ENCODE results near the gene GCGR. TPM values are rescaled to one million over a fixed set of nuclear protein-coding genes. Genes with fewer than 3 reads are reported as not detected.

Gene GCGR
- total and polyA plus RNA-seq, 3 donors from 2014 or later, result 0.88 to 1.5 (median 1.3) TPM

GRCh38 chr17:81863123-81863675 is 59.2 kb downstream of the GCGR start:
- no peak for DNase-seq
- no peak for TF ChIP-seq POLR2A (IDR thresholded peaks at IDR 0.05)
- no peak for TF ChIP-seq CTCF (IDR thresholded peaks at IDR 0.05)
- intact Hi-C loops (cut with DNase I; ENCODE audit: low total_unique reads), result no loop called here
- Histone ChIP-seq H3K27ac (no peak overlapping the region), H3K9me3 (no peaks in the 10 kb centered on the region), H3K4me3 (no peak overlapping the region), H3K36me3 (ENCODE audit: low read depth, missing control alignments) (no peaks in the 10 kb centered on the region), H3K4me1 (peaks cover 49% of the 10 kb centered on the region), H3K27me3 (no peaks in the 10 kb centered on the region)
- WGBS, 2 donors, result 72 to 76% methylated on average over 4 to 6 of the region's 6 CpGs

Other genes starting within 250 kb of the GCGR start
- gene NPLOC4, start 167.0 kb upstream of the GCGR start, total RNA-seq, result 100 to 1,000 TPM; 106 to 130 TPM
- gene NPLOC4, start 167.0 kb upstream of the GCGR start, polyA plus RNA-seq (ENCODE audit: insufficient read depth, low read depth, low replicate concordance), result 122 TPM
- 1 to 10 TPM; 1.2 to 1.3 TPM for gene TSPAN10, start 167.0 kb upstream of the GCGR start, total RNA-seq
- 3.1 TPM for gene TSPAN10, start 167.0 kb upstream of the GCGR start, polyA plus RNA-seq (ENCODE audit: insufficient read depth, low read depth, low replicate concordance)
- gene PDE6G, start 147.6 kb upstream of the GCGR start, total RNA-seq, result 1 to 10 TPM in 1 of 2 donors, under 1 TPM in 1; 0.56 to 1.0 TPM
- 4.9 TPM for gene PDE6G, start 147.6 kb upstream of the GCGR start, polyA plus RNA-seq (ENCODE audit: insufficient read depth, low read depth, low replicate concordance)
- 10 to 100 TPM; 40.9 to 48.3 TPM for gene OXLD1, start 137.5 kb upstream of the GCGR start, total RNA-seq
- gene OXLD1, start 137.5 kb upstream of the GCGR start, polyA plus RNA-seq (ENCODE audit: insufficient read depth, low read depth, low replicate concordance), result 45.2 TPM
- 10 to 100 TPM; 19.0 to 19.9 TPM for gene CCDC137, start 137.4 kb upstream of the GCGR start, total RNA-seq
- gene CCDC137, start 137.4 kb upstream of the GCGR start, polyA plus RNA-seq (ENCODE audit: insufficient read depth, low read depth, low replicate concordance), result 18.6 TPM
- gene ARL16, start 120.4 kb upstream of the GCGR start, total RNA-seq, result 10 to 100 TPM; 35.7 to 44.2 TPM
- gene ARL16, start 120.4 kb upstream of the GCGR start, polyA plus RNA-seq (ENCODE audit: insufficient read depth, low read depth, low replicate concordance), result 55.8 TPM
- 100 to 1,000 TPM; 154 to 160 TPM for gene HGS, start 120.1 kb upstream of the GCGR start, total RNA-seq
- 182 TPM for gene HGS, start 120.1 kb upstream of the GCGR start, polyA plus RNA-seq (ENCODE audit: insufficient read depth, low read depth, low replicate concordance)
- gene MRPL12, start 100.8 kb upstream of the GCGR start, total RNA-seq, result 10 to 100 TPM; 57.2 to 58.0 TPM
- gene MRPL12, start 100.8 kb upstream of the GCGR start, polyA plus RNA-seq (ENCODE audit: insufficient read depth, low read depth, low replicate concordance), result 54.7 TPM
- gene SLC25A10, start 91.9 kb upstream of the GCGR start, total RNA-seq, result 10 to 100 TPM; 30.0 to 42.0 TPM
- 51.4 TPM for gene SLC25A10, start 91.9 kb upstream of the GCGR start, polyA plus RNA-seq (ENCODE audit: insufficient read depth, low read depth, low replicate concordance)
- 100 to 1,000 TPM; 160 to 181 TPM for gene MCRIP1, start 29.1 kb downstream of the GCGR start, total RNA-seq
- 206 TPM for gene MCRIP1, start 29.1 kb downstream of the GCGR start, polyA plus RNA-seq (ENCODE audit: insufficient read depth, low read depth, low replicate concordance)
- 1 to 10 TPM; 1.6 to 1.9 TPM for gene PPP1R27, start 30.9 kb downstream of the GCGR start, total RNA-seq
- 7.5 TPM for gene PPP1R27, start 30.9 kb downstream of the GCGR start, polyA plus RNA-seq (ENCODE audit: insufficient read depth, low read depth, low replicate concordance)
- gene P4HB, start 56.4 kb downstream of the GCGR start, total RNA-seq, result 100 to 1,000 TPM; 205 to 230 TPM
- gene P4HB, start 56.4 kb downstream of the GCGR start, polyA plus RNA-seq (ENCODE audit: insufficient read depth, low read depth, low replicate concordance), result 213 TPM
- 100 to 1,000 TPM; 135 to 161 TPM for gene ARHGDIA, start 67.2 kb downstream of the GCGR start, total RNA-seq
- 201 TPM for gene ARHGDIA, start 67.2 kb downstream of the GCGR start, polyA plus RNA-seq (ENCODE audit: insufficient read depth, low read depth, low replicate concordance)
- gene ALYREF, start 87.4 kb downstream of the GCGR start, total RNA-seq, result 100 to 1,000 TPM; 114 to 124 TPM
- gene ALYREF, start 87.4 kb downstream of the GCGR start, polyA plus RNA-seq (ENCODE audit: insufficient read depth, low read depth, low replicate concordance), result 140 TPM
- 100 to 1,000 TPM; 191 to 198 TPM for gene ANAPC11, start 87.6 kb downstream of the GCGR start, total RNA-seq
- 195 TPM for gene ANAPC11, start 87.6 kb downstream of the GCGR start, polyA plus RNA-seq (ENCODE audit: insufficient read depth, low read depth, low replicate concordance)
- 10 to 100 TPM; 22.7 to 27.3 TPM for gene NPB, start 98.1 kb downstream of the GCGR start, total RNA-seq
- 1.8 TPM for gene NPB, start 98.1 kb downstream of the GCGR start, polyA plus RNA-seq (ENCODE audit: insufficient read depth, low read depth, low replicate concordance)
- 100 to 1,000 TPM; 171 to 438 TPM for gene PCYT2, start 107.2 kb downstream of the GCGR start, total RNA-seq
- gene PCYT2, start 107.2 kb downstream of the GCGR start, polyA plus RNA-seq (ENCODE audit: insufficient read depth, low read depth, low replicate concordance), result 488 TPM
- gene SIRT7, start 114.0 kb downstream of the GCGR start, total RNA-seq, result 10 to 100 TPM; 48.4 to 59.3 TPM
- 34.1 TPM for gene SIRT7, start 114.0 kb downstream of the GCGR start, polyA plus RNA-seq (ENCODE audit: insufficient read depth, low read depth, low replicate concordance)
- 10 to 100 TPM; 31.7 to 36.9 TPM for gene MAFG, start 123.6 kb downstream of the GCGR start, total RNA-seq
- 21.8 TPM for gene MAFG, start 123.6 kb downstream of the GCGR start, polyA plus RNA-seq (ENCODE audit: insufficient read depth, low read depth, low replicate concordance)
- 10 to 100 TPM; 13.8 to 19.2 TPM for gene PYCR1, start 133.2 kb downstream of the GCGR start, total RNA-seq
- 28.9 TPM for gene PYCR1, start 133.2 kb downstream of the GCGR start, polyA plus RNA-seq (ENCODE audit: insufficient read depth, low read depth, low replicate concordance)
- under 1 TPM; 0.16 to 0.25 TPM for gene MYADML2, start 143.1 kb downstream of the GCGR start, total RNA-seq
- gene MYADML2, start 143.1 kb downstream of the GCGR start, polyA plus RNA-seq (ENCODE audit: insufficient read depth, low read depth, low replicate concordance), result 0.57 TPM
- 10 to 100 TPM in 1 of 2 donors, 1 to 10 TPM in 1; 9.5 to 13.2 TPM for gene NOTUM, start 157.0 kb downstream of the GCGR start, total RNA-seq
- 5.1 TPM for gene NOTUM, start 157.0 kb downstream of the GCGR start, polyA plus RNA-seq (ENCODE audit: insufficient read depth, low read depth, low replicate concordance)
- 10 to 100 TPM; 46.2 to 49.7 TPM for gene ASPSCR1, start 173.5 kb downstream of the GCGR start, total RNA-seq
- gene ASPSCR1, start 173.5 kb downstream of the GCGR start, polyA plus RNA-seq (ENCODE audit: insufficient read depth, low read depth, low replicate concordance), result 40.5 TPM
- 10 to 100 TPM; 43.5 to 51.8 TPM for gene CENPX, start 218.7 kb downstream of the GCGR start, total RNA-seq
- 43.0 TPM for gene CENPX, start 218.7 kb downstream of the GCGR start, polyA plus RNA-seq (ENCODE audit: insufficient read depth, low read depth, low replicate concordance)
- gene LRRC45, start 219.2 kb downstream of the GCGR start, total RNA-seq, result 10 to 100 TPM; 10.7 to 12.8 TPM
- gene LRRC45, start 219.2 kb downstream of the GCGR start, polyA plus RNA-seq (ENCODE audit: insufficient read depth, low read depth, low replicate concordance), result 5.7 TPM
- gene RAC3, start 227.5 kb downstream of the GCGR start, total RNA-seq, result 100 to 1,000 TPM in 1 of 2 donors, 10 to 100 TPM in 1; 74.3 to 102 TPM
- gene RAC3, start 227.5 kb downstream of the GCGR start, polyA plus RNA-seq (ENCODE audit: insufficient read depth, low read depth, low replicate concordance), result 42.3 TPM
- gene DCXR, start 233.5 kb downstream of the GCGR start, total RNA-seq, result 100 to 1,000 TPM; 134 to 188 TPM
- 109 TPM for gene DCXR, start 233.5 kb downstream of the GCGR start, polyA plus RNA-seq (ENCODE audit: insufficient read depth, low read depth, low replicate concordance)
- 100 to 1,000 TPM in 1 of 2 donors, 10 to 100 TPM in 1; 73.3 to 102 TPM for gene RFNG, start 247.7 kb downstream of the GCGR start, total RNA-seq
- gene RFNG, start 247.7 kb downstream of the GCGR start, polyA plus RNA-seq (ENCODE audit: insufficient read depth, low read depth, low replicate concordance), result 50.5 TPM
- 100 to 1,000 TPM; 170 to 190 TPM for gene GPS1, start 247.7 kb downstream of the GCGR start, total RNA-seq
- gene GPS1, start 247.7 kb downstream of the GCGR start, polyA plus RNA-seq (ENCODE audit: insufficient read depth, low read depth, low replicate concordance), result 178 TPM

Data from testis (tissue), 3 donors.